ENCODE results near the gene CUBN.

GRCh38 chr10:16938952-16939351 lies 190.7 kb downstream of the CUBN start:
- TF ChIP-seq RNF219 (CRISPR knock-in tag; IDR thresholded peaks at IDR 0.05) (no peak), ZNF724P (CRISPR knock-in tag; IDR thresholded peaks at IDR 0.05; ENCODE audit: borderline replicate concordance) (no peak), EZH2 (conservative IDR thresholded peaks at IDR 0.05; ENCODE audit: low read depth, low read length) (no peak), MED1 (CRISPR knock-in tag; IDR thresholded peaks at IDR 0.05) (no peak), RNF2 (conservative IDR thresholded peaks at IDR 0.05; ENCODE audit: low read depth) (no peak), NFE2 (CRISPR knock-in tag; IDR thresholded peaks at IDR 0.05) (no peak), HCFC1 (IDR thresholded peaks at IDR 0.05; ENCODE audit: low read depth, low read length) (no peak)
